SU-DHL-6 (cell line): ENCODE data around the gene FBXL4.

Experiments
- CTCF ChIP-seq: fragments of 200-600 bp; sonication (generic); IDR thresholded peaks from one replicate; pipeline ENCODE4 v1.5.1; 2017; ENCODE audit warnings: antibody characterized with exemption, mild to moderate bottlenecking, low read length, moderate library complexity; ENCODE audit not compliant: insufficient read depth, poor library complexity, severe bottlenecking
- EZH2phosphoT487 ChIP-seq: fragments of 200-600 bp; sonication (generic), shearing (Covaris generic); conservative IDR thresholded peaks from 2 replicates; pipeline ENCODE4 v1.6.1; 2018; ENCODE audit warnings: mild to moderate bottlenecking, antibody characterized with exemption, low read length, moderate library complexity, mixed read lengths

DNA sequence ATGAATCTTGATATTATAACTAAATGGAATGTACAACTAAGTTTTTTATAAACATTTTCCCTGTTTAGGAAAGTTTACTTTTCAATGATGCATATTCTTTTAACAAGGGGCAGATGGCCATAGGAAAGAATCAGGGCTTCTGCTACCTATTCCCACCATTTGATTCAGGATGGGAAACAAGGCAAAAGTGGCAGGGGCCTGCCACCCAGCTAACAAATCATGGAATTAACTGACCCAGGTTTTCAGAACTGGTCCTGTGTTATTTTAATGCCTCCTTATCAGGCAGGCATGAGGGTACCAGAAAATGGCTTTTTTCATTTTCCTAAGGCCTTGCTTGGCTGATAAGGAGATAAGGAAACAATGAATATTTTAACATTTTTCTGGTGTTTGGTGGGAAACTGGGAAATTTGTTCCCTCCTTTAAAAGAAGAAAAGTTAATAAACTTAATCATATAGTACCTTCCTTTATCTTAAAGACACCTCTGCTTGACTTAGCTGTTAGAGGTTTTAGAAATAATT is 106.7 kb downstream of the FBXL4 start:
- TF ChIP-seq CTCF (no peak), EZH2phosphoT487 (no peak)
